Fibroblast of skin of scalp (primary cell): Measurements from ENCODE around the gene GDF11.
"Not testable (repeated sequence)": the region's sequence is repeated elsewhere in the genome, so short reads cannot be mapped to it uniquely, and the experiment has no call there.

ENCODE experiments used
- DNase-seq: peaks from one replicate; pipeline ENCODE4 v3.0.0-alpha.2; 2013

Gene GDF11

GRCh38 chr12:55743406-55744339, 751 bp downstream of the GDF11 start:
- peak; percentile 73 for DNase-seq

- DNase-seq = no peak
Observed at GRCh38 chr12:55744340-55745030, 1.6 kb downstream of the GDF11 start.

- DNase-seq = peak; percentile 80
Observed at GRCh38 chr12:55745361-55746173, 2.6 kb downstream of the GDF11 start.

GRCh38 chr12:55746174-55746912, 3.4 kb downstream of the GDF11 start:
- no peak for DNase-seq

GRCh38 chr12:55746913-55747231, 4.0 kb downstream of the GDF11 start:
- DNase-seq = no peak

- DNase-seq = no peak
Observed at GRCh38 chr12:55748230-55748993, 5.5 kb downstream of the GDF11 start.

- DNase-seq = no peak
Observed at GRCh38 chr12:55755246-55755645, 12.3 kb downstream of the GDF11 start.

GRCh38 chr12:55757701-55758100, 14.8 kb downstream of the GDF11 start:
- DNase-seq = no peak

GRCh38 chr12:55758575-55758974, 15.7 kb downstream of the GDF11 start:
- DNase-seq = not testable (repeated sequence)

GRCh38 chr12:55760663-55761062, 17.7 kb downstream of the GDF11 start:
- DNase-seq = no peak

- DNase-seq = no peak
Observed at GRCh38 chr12:55762646-55763045, 19.7 kb downstream of the GDF11 start.

GRCh38 chr12:55765736-55766290, 22.9 kb downstream of the GDF11 start:
- DNase-seq = no peak

GRCh38 chr12:55767156-55767555, 24.2 kb downstream of the GDF11 start:
- DNase-seq = no peak

GRCh38 chr12:55771736-55772135, 28.8 kb downstream of the GDF11 start:
- no peak for DNase-seq

GRCh38 chr12:55777856-55778255, 34.9 kb downstream of the GDF11 start:
- DNase-seq = no peak

GRCh38 chr12:55780685-55781084, 37.8 kb downstream of the GDF11 start:
- no peak for DNase-seq

GRCh38 chr12:55788546-55788945, 45.6 kb downstream of the GDF11 start:
- no peak for DNase-seq

GRCh38 chr12:55789171-55789570, 46.2 kb downstream of the GDF11 start:
- DNase-seq = no peak

- no peak for DNase-seq
Observed at GRCh38 chr12:55789893-55790292, 47.0 kb downstream of the GDF11 start.

- no peak for DNase-seq
Observed at GRCh38 chr12:55795950-55796349, 53.0 kb downstream of the GDF11 start.

- DNase-seq = peak; percentile 50
Observed at GRCh38 chr12:55797068-55797467, 54.1 kb downstream of the GDF11 start.
